WERI-Rb-1 (cell line): ENCODE measurements around the gene LRGUK.
A peak's percentile ranks its signal among the peaks of the same experiment; 100 is the strongest.

Experiments
- DNase-seq: peaks from one replicate; pipeline ENCODE4 v3.0.0-alpha.2; 2020
- H3K27ac ChIP-seq: fragments of 250-450 bp; sonication (Bioruptor Pico); 2 replicates; pipeline ENCODE4 v1.5.1; 2020; ENCODE audit warnings: mild to moderate bottlenecking, moderate library complexity
- H3K27me3 ChIP-seq: fragments of 250-450 bp; sonication (Bioruptor Pico); 2 replicates; pipeline ENCODE4 v1.5.1; 2021; ENCODE audit warnings: mild to moderate bottlenecking, low read depth, moderate library complexity; ENCODE audit not compliant: insufficient read depth, severe bottlenecking
- H3K36me3 ChIP-seq: fragments of 250-450 bp; sonication (Bioruptor Pico); 2 replicates; pipeline ENCODE4 v1.5.1; 2020; ENCODE audit warnings: mild to moderate bottlenecking, moderate library complexity
- H3K4me3 ChIP-seq: 2 replicates; pipeline ENCODE4 v1.5.1; 2011; ENCODE audit warnings: low read depth, mild to moderate bottlenecking, control low read depth, low read length
- H3K9me3 ChIP-seq: fragments of 250-450 bp; sonication (Bioruptor Pico); 2 replicates; pipeline ENCODE4 v1.5.1; 2021; ENCODE audit warnings: mild to moderate bottlenecking, moderate library complexity; ENCODE audit not compliant: severe bottlenecking
- CTCF ChIP-seq: IDR thresholded peaks from 2 replicates; pipeline ENCODE4 v1.5.1; 2011; ENCODE audit warnings: low read depth, mild to moderate bottlenecking, control low read depth, inconsistent platforms, low read length

The LRGUK gene

GRCh38 chr7:134129856-134130523, 2.9 kb downstream of the LRGUK start:
- Histone ChIP-seq H3K36me3 (no peaks in the 10 kb centered on the region), H3K27me3 (no peaks in the 10 kb centered on the region), H3K4me3 (no peak overlapping the region), H3K9me3 (no peaks in the 10 kb centered on the region), H3K27ac (no peak overlapping the region)
- TF ChIP-seq CTCF, result no peak
- DNase-seq, result no peak

GRCh38 chr7:134134004-134134403, 6.9 kb downstream of the LRGUK start:
- H3K4me3 ChIP-seq, result no peak overlapping the region
- no peak for DNase-seq
- H3K36me3 ChIP-seq, result no peaks in the 10 kb centered on the region
- TF ChIP-seq CTCF, result no peak
- no peaks in the 10 kb centered on the region for H3K27me3 ChIP-seq
- no peak overlapping the region for H3K27ac ChIP-seq
- H3K9me3 ChIP-seq, result no peaks in the 10 kb centered on the region

- H3K27ac ChIP-seq, result no peak overlapping the region
- H3K36me3 ChIP-seq, result no peaks in the 10 kb centered on the region
- H3K9me3 ChIP-seq, result no peaks in the 10 kb centered on the region
- peak; percentile 96 for TF ChIP-seq CTCF
- DNase-seq, result peak; percentile 75
- no peak overlapping the region for H3K4me3 ChIP-seq
- H3K27me3 ChIP-seq, result no peaks in the 10 kb centered on the region
These were observed 14.0 kb downstream of the LRGUK start for GRCh38 chr7:134140889-134141867.

GRCh38 chr7:134141868-134142264, 14.7 kb downstream of the LRGUK start:
- Histone ChIP-seq H3K9me3 (no peaks in the 10 kb centered on the region), H3K27ac (no peak overlapping the region)
- no peak for TF ChIP-seq CTCF

DNA sequence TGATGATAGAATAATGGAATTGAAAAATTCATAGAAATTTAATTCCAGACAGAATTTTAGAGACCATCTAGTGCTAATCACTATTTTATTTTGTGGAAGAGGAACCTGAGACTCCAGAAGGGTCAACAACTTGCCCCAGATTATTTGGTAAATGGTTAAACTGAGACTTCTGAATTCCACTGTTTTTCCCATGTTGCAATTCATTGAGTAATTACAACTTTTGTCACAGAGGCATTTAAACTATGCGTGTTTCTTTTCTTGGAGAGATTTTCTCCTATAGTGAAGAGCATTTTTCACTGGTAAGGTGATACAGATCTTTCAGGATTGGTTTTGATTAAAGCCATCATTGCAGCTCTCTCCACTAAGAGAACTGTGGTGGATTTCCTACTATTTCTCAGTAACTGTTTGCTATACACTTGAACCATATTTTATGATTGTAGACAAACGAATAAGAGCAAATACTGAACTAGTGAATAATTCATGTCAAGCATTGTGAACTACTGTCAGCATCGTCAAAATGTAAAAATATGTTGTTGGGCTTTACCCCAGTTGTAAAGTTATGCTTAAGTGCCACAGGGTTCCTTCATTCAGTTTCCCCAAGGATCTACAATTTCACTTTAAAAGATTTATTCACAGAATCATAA, 26.5 kb downstream of the LRGUK start:
- Histone ChIP-seq H3K36me3 (no peaks in the 10 kb centered on the region), H3K27ac (no peak overlapping the region), H3K27me3 (no peaks in the 10 kb centered on the region), H3K9me3 (no peaks in the 10 kb centered on the region), H3K4me3 (no peak overlapping the region)
- no peak for DNase-seq
- no peak for TF ChIP-seq CTCF

More at GRCh38 chr7:134141868-134142264, 14.7 kb downstream of the LRGUK start:
- no peak overlapping the region for H3K4me3 ChIP-seq
- DNase-seq, result no peak
- no peaks in the 10 kb centered on the region for H3K27me3 ChIP-seq
- no peaks in the 10 kb centered on the region for H3K36me3 ChIP-seq
